T-helper 17 cell (primary cell): ENCODE results near the gene HDLBP. TPM values are rescaled to one million over a fixed set of nuclear protein-coding genes. Genes with fewer than 3 reads are reported as not detected.

Experiments
- ATAC-seq: fragments of 150-1000 bp; cut with Tn5 transposase; 2 replicates; pipeline ENCODE4 v1.10.0; 2021; ENCODE audit warnings: mild to moderate bottlenecking, moderate library complexity
- DNase-seq, 3 donors: peaks; one replicate each; pipeline versions ENCODE4 v3.0.0 to v3.0.0-alpha.2; 2020 to 2021
- H3K9me3 ChIP-seq: one replicate; pipeline ENCODE4 v1.7.0; 2013; ENCODE audit warnings: low read length, mild to moderate bottlenecking; ENCODE audit not compliant: control insufficient read depth, poor library complexity, severe bottlenecking
- H3K27ac Mint-ChIP-seq: one replicate; pipeline ENCODE4 v1.8.0; 2022; ENCODE audit warnings: mild to moderate bottlenecking, moderate library complexity, mixed read lengths
- H3K27me3 Mint-ChIP-seq: one replicate; pipeline ENCODE4 v1.8.0; 2022; ENCODE audit warnings: mixed read lengths
- H3K36me3 Mint-ChIP-seq: one replicate; pipeline ENCODE4 v1.8.0; 2022; ENCODE audit warnings: low read depth, mixed read lengths
- H3K4me1 Mint-ChIP-seq: one replicate; pipeline ENCODE4 v1.8.0; 2022; ENCODE audit warnings: mild to moderate bottlenecking, mixed read lengths
- H3K4me3 Mint-ChIP-seq: one replicate; pipeline ENCODE4 v1.8.0; 2022; ENCODE audit warnings: mild to moderate bottlenecking, moderate library complexity, mixed read lengths
- total RNA-seq, 4 donors: library from RNA in 2 of 4; stranded (reverse) in 2 of 4; gene quantifications; one replicate each; pipeline ENCODE4 v1.2.3 and lab custom pipeline; 2022 to 2026

HDLBP gene
- total RNA-seq, 2 donors from 2014 or later, result 136 to 175 TPM

DNA sequence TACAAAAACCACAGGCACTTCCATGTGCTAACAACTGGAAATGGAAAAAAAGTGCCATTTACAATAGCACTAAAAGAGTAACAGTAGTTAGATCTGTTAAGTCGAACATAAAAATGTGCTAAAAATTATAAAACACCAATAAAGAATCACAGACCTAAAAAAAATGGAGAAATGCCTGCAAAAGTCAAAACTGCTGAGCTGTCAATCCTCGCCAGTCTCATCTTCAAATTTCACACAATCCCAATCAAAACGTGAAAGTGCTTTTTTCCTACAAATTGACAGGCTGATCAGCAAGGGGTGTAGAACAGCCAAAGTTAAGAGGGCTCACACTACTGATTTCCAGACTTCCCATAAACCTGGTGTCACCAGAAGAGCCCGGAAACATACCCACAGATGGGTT is 73.8 kb downstream of the HDLBP start:
- H3K4me3 Mint-ChIP-seq, result no peak overlapping the region
- peaks cover 8% of the 10 kb centered on the region for H3K4me1 Mint-ChIP-seq
- peaks cover 30% of the 10 kb centered on the region for H3K36me3 Mint-ChIP-seq
- DNase-seq (no peak), ATAC-seq (no peak)
- H3K9me3 ChIP-seq, result no peaks in the 10 kb centered on the region
- no peak overlapping the region for H3K27ac Mint-ChIP-seq
- no peaks in the 10 kb centered on the region for H3K27me3 Mint-ChIP-seq

DNA sequence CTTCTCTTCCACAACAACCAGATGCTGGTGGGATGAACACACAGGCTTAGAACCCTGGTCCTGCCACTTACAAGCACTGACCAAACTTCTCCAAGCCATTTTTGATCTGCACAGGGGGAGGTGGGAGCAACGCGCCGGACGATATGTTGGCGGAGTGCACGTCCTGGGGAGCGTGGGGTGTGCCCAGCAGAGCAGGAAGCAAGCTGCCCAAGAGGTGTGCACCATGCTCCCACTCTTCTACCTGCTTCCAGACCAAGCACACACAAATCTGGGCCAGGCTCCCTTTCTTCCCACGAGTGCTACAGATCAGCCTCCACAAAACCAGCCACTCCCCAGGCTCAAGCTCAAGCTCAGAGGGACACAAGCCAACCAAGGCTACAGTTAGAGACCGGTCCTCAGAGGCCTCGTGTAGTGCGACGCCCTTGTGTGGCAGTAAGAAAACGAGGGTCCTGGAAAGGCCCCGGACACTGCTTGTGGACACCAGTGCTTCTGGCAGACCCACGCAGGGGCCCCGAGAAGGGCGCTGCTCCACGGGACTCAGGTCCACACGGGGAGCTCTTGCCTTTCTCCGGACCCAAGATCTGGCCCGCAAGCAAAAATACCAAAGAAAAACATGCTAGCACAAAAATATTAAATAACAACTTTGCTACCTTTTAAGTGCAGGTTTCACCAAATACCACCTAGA is 75.0 kb downstream of the HDLBP start:
- H3K36me3 Mint-ChIP-seq, result peaks cover 26% of the 10 kb centered on the region
- peaks cover 8% of the 10 kb centered on the region for H3K4me1 Mint-ChIP-seq
- H3K9me3 ChIP-seq, result no peaks in the 10 kb centered on the region
- H3K4me3 Mint-ChIP-seq, result no peak overlapping the region
- no peak overlapping the region for H3K27ac Mint-ChIP-seq
- H3K27me3 Mint-ChIP-seq, result no peaks in the 10 kb centered on the region
- ATAC-seq (no peak), DNase-seq (no peak)

DNA sequence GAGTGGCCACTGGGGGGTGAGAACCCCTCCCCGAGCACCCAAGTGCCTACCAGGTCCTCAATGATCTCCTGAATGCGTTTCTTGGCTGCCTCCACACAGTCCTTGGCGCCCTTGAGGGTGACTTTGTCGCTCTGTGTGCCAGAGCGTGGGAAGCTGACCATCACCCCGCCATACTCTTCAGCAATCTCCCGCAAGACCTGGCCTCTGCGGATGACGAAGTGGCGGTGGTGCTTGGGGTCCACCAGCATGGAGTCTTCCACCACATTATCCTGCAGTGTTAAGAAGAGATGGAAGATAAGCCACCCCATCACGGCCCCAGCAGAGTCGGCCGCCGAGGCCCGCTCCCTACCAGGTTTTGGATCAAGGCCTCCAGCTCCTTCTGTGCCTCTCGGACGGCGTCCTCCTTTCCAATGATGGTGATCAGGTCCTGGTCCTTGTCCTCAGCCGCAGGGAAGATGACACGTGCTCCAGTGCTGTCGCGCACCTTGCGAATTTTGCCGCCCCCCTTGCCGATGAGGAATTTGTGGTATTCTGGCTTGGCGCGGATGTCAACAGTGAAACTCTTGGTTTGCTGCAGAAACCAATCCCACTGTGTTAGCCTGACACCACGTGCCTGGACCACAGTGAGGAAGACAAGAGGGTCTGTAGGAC is 75.8 kb downstream of the HDLBP start:
- no peak for DNase-seq
- Mint-ChIP-seq H3K27me3 (no peaks in the 10 kb centered on the region), H3K36me3 (peaks cover 26% of the 10 kb centered on the region)

GRCh38 chr2:241238693-241239198 is 76.7 kb downstream of the HDLBP start:
- Mint-ChIP-seq H3K36me3 (peaks cover 24% of the 10 kb centered on the region), H3K4me3 (no peak overlapping the region), H3K27me3 (no peaks in the 10 kb centered on the region), H3K4me1 (peaks cover 3% of the 10 kb centered on the region), H3K27ac (no peak overlapping the region)
- H3K9me3 ChIP-seq, result no peaks in the 10 kb centered on the region
- DNase-seq (no peak), ATAC-seq (no peak)

More for the DNA sequence above, 75.8 kb downstream of the HDLBP start:
- peaks cover 8% of the 10 kb centered on the region for H3K4me1 Mint-ChIP-seq
- no peak overlapping the region for H3K27ac Mint-ChIP-seq
- no peaks in the 10 kb centered on the region for H3K9me3 ChIP-seq
- H3K4me3 Mint-ChIP-seq, result no peak overlapping the region
- ATAC-seq, result no peak

GRCh38 chr2:241237949-241238371 is 77.5 kb downstream of the HDLBP start:
- no peaks in the 10 kb centered on the region for H3K27me3 Mint-ChIP-seq
- no peak overlapping the region for H3K4me3 Mint-ChIP-seq
- no peaks in the 10 kb centered on the region for H3K9me3 ChIP-seq
- peak overlapping the region; percentile 61 for H3K27ac Mint-ChIP-seq
- H3K4me1 Mint-ChIP-seq, result peaks cover 2% of the 10 kb centered on the region
- DNase-seq (no peak), ATAC-seq (no peak)
- H3K36me3 Mint-ChIP-seq, result peaks cover 24% of the 10 kb centered on the region

DNA sequence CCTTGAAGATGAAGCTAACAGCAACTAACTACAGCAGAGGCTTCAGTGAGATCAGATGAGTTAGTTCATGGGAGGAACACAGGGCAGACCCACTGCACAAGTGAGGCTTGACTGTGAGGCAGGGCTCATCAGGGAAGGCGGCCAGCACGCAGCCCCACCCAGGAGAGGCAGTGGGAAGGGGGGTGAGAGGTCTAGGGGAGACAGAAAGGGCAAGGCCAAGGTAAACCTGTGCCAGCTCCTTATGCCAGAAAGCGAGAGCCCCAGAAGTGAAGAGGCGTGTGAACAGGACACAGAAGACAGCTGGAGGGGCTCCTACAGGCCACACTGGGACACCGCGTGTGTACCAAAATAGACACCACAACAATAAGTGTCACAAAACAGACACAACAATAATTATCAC is 78.4 kb downstream of the HDLBP start:
- Mint-ChIP-seq H3K27me3 (no peaks in the 10 kb centered on the region), H3K4me1 (peaks cover 5% of the 10 kb centered on the region), H3K4me3 (no peak overlapping the region), H3K27ac (peak overlapping the region; percentile 61), H3K36me3 (peaks cover 20% of the 10 kb centered on the region)
- ATAC-seq (no peak), DNase-seq (no peak)
- no peaks in the 10 kb centered on the region for H3K9me3 ChIP-seq

GRCh38 chr2:241235859-241236593 is 79.4 kb downstream of the HDLBP start:
- H3K4me3 Mint-ChIP-seq, result no peak overlapping the region
- no peak for ATAC-seq
- peaks cover 25% of the 10 kb centered on the region for H3K36me3 Mint-ChIP-seq
- no peaks in the 10 kb centered on the region for H3K27me3 Mint-ChIP-seq
- peaks cover 5% of the 10 kb centered on the region for H3K4me1 Mint-ChIP-seq
- H3K27ac Mint-ChIP-seq, result no peak overlapping the region
- DNase-seq, result no peak
- no peaks in the 10 kb centered on the region for H3K9me3 ChIP-seq

GRCh38 chr2:241234962-241235740 is 80.3 kb downstream of the HDLBP start:
- Mint-ChIP-seq H3K27ac (no peak overlapping the region), H3K27me3 (no peaks in the 10 kb centered on the region), H3K36me3 (peaks cover 21% of the 10 kb centered on the region), H3K4me3 (no peak overlapping the region), H3K4me1 (peaks cover 5% of the 10 kb centered on the region)
- DNase-seq (no peak), ATAC-seq (no peak)
- no peaks in the 10 kb centered on the region for H3K9me3 ChIP-seq

DNA sequence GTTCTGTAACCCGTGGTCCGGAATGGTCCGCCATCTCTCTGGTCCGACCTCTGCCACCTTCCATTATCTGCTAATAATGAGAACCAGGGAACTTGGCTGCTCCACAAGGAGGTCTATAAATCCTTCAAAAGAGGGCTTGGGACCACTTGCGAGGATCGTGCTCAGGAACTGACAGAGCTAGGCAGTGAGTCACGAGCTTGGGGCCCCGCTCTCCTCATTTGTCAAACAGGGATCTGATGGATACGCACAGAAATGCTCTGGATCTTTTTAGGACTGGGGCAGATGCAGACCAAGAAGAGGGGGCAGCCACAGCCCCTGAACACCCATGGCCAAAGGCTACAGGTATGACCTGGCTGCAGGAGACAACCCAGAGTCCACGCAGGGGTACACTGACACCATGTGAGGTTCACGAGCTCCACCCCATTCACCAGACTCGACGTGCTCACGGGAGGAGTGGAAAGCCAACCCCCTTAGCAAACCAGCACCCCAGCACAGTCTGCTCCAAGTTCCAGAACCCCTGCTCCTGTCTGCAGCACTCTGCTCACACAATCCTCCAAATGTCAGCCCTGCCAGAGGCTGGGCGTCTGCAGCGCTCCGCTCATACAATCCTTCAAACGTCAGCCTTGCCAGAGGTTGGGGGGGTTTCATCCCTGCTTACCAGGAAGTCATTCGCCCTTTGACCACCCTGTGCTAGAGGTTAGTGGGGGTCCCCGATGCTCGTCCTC is 81.2 kb downstream of the HDLBP start:
- no peaks in the 10 kb centered on the region for H3K9me3 ChIP-seq
- H3K27ac Mint-ChIP-seq, result no peak overlapping the region
- H3K4me3 Mint-ChIP-seq, result no peak overlapping the region
- DNase-seq (no peak), ATAC-seq (no peak)
- no peaks in the 10 kb centered on the region for H3K27me3 Mint-ChIP-seq
- H3K4me1 Mint-ChIP-seq, result peaks cover 5% of the 10 kb centered on the region
- peaks cover 21% of the 10 kb centered on the region for H3K36me3 Mint-ChIP-seq

- no peak for ATAC-seq
These were observed 82.5 kb downstream of the HDLBP start for GRCh38 chr2:241232736-241233575.

DNA sequence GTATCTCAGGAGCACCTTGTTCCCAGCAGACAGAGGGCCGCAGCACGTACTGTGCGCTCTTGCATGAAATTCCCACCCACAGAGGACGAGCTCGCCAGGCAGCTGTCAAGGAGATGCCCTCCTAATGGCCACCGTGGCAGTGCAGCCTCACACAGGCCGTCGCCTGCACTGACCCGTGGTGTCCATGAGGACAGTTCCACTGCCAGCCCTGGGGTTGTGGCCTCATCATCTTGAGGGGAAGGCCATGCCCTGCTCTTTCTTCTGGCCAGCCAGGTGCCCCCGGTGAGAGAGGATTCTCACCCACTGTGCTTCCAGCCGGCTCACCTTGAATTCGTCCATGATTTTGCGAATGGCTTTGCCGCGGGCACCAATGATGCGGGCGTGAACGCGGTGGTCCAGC is 85.0 kb downstream of the HDLBP start:
- H3K36me3 Mint-ChIP-seq, result peaks cover 13% of the 10 kb centered on the region
- no peak for ATAC-seq
- no peaks in the 10 kb centered on the region for H3K9me3 ChIP-seq
- no peaks in the 10 kb centered on the region for H3K27me3 Mint-ChIP-seq
- no peak overlapping the region for H3K27ac Mint-ChIP-seq
- H3K4me3 Mint-ChIP-seq, result no peak overlapping the region
- H3K4me1 Mint-ChIP-seq, result peaks cover 6% of the 10 kb centered on the region
- no peak for DNase-seq

More at GRCh38 chr2:241232736-241233575, 82.5 kb downstream of the HDLBP start:
- Mint-ChIP-seq H3K4me1 (peaks cover 4% of the 10 kb centered on the region), H3K27ac (no peak overlapping the region), H3K4me3 (no peak overlapping the region), H3K27me3 (no peaks in the 10 kb centered on the region), H3K36me3 (peaks cover 16% of the 10 kb centered on the region)
- H3K9me3 ChIP-seq, result no peaks in the 10 kb centered on the region
- no peak for DNase-seq
